HepG2 (cell line): ENCODE results near the gene PLD2. TPM values are rescaled to one million over a fixed set of nuclear protein-coding genes. Genes with fewer than 3 reads are reported as not detected.

Experiments
- CC2D1A ChIP-seq: sonication (generic); formaldehyde crosslinking; IDR thresholded peaks from 2 replicates; pipeline ENCODE4 v1.8.1; 2023; ENCODE audit warnings: mild to moderate bottlenecking, missing genetic modification reagents
- FOXC1 ChIP-seq: sonication (generic); formaldehyde crosslinking; IDR thresholded peaks from 2 replicates; pipeline ENCODE4 v1.8.0; 2022; ENCODE audit warnings: mild to moderate bottlenecking, missing genetic modification reagents, borderline replicate concordance
- IKZF1 ChIP-seq: fragments of 450-650 bp; IDR thresholded peaks from 2 replicates; pipeline ENCODE4 v1.7.1; 2016
- KDM5A ChIP-seq: fragments of 200-600 bp; sonication (generic); IDR thresholded peaks from 2 replicates; pipeline ENCODE4 v1.7.0; 2018; ENCODE audit warnings: antibody characterized with exemption, mild to moderate bottlenecking, low read length, borderline replicate concordance
- LCORL ChIP-seq, 2 experiments: fragments of 450-650 bp in 1 of 2; sonication (generic) in 1 of 2; formaldehyde crosslinking in 1 of 2; IDR thresholded peaks; 2 replicates each; pipeline versions ENCODE4 v1.5.0 to v1.6.1; 2017 to 2020; ENCODE audit warnings: antibody characterized with exemption in 1 of 2, missing genetic modification reagents in 1 of 2
- MAZ ChIP-seq, 2 experiments: sonication (generic) in 1 of 2; formaldehyde crosslinking in 1 of 2; IDR thresholded peaks; 2 replicates each; pipeline versions ENCODE4 v1.5.0 to v1.6.1; 2012 to 2020; ENCODE audit warnings: low read depth in 2 of 2, mild to moderate bottlenecking in 2 of 2, borderline replicate concordance in 1 of 2, improper control_type of control experiment in 1 of 2, low read length in 1 of 2, missing genetic modification reagents in 1 of 2, moderate library complexity in 1 of 2
- MTERF4 ChIP-seq: sonication (generic); formaldehyde crosslinking; IDR thresholded peaks from 2 replicates; pipeline ENCODE4 v1.8.0; 2023; ENCODE audit warnings: mild to moderate bottlenecking, missing genetic modification reagents
- PRDM10 ChIP-seq: sonication (generic); formaldehyde crosslinking; IDR thresholded peaks from 2 replicates; pipeline ENCODE4 v1.4.0; 2020; ENCODE audit warnings: low read depth, missing genetic modification reagents
- SIX4 ChIP-seq: sonication (generic); formaldehyde crosslinking; IDR thresholded peaks from 2 replicates; pipeline ENCODE4 v1.4.0; 2020; ENCODE audit warnings: missing genetic modification reagents
- ZBTB4 ChIP-seq: sonication (generic); formaldehyde crosslinking; IDR thresholded peaks from 2 replicates; pipeline ENCODE4 v1.4.0; 2020; ENCODE audit warnings: missing genetic modification reagents, mild to moderate bottlenecking, borderline replicate concordance
- ZNF205 ChIP-seq: IDR thresholded peaks from 2 replicates; pipeline ENCODE4 v1.6.1; 2018; ENCODE audit warnings: missing biosample characterization, missing genetic modification reagents
- ZNF326 ChIP-seq: sonication (generic); formaldehyde crosslinking; IDR thresholded peaks from 2 replicates; pipeline ENCODE4 v1.4.0; 2020; ENCODE audit warnings: missing genetic modification reagents, borderline replicate concordance
- ZNF616 ChIP-seq: sonication (generic); formaldehyde crosslinking; IDR thresholded peaks from 2 replicates; pipeline ENCODE4 v1.5.0; 2020; ENCODE audit warnings: low read depth, mild to moderate bottlenecking, missing genetic modification reagents
- ZNF672 ChIP-seq: sonication (generic); formaldehyde crosslinking; IDR thresholded peaks from 2 replicates; pipeline ENCODE4 v1.8.1; 2022; ENCODE audit warnings: missing genetic modification reagents
- polyA plus RNA-seq, 8 experiments: library from polyadenylated mRNA; depleted of rRNA in 3 of 8; stranded (reverse) in 7 of 8; unstranded in 1 of 8; fragments of >200 nt; fragmentation: Illumina TruSeq in 4 of 8; extraction: Trizol in 4 of 8; gene quantifications; 2 replicates each; pipeline versions ENCODE4 v1.2.1 to v1.2.3, GENCODE V29; 2011 to 2016; ENCODE audit warnings: low read depth in 4 of 8, missing spikeins in 1 of 8, mixed read lengths in 1 of 8; ENCODE audit not compliant: insufficient read depth in 1 of 8
- total RNA-seq, 5 experiments: library from RNA; depleted of rRNA; stranded (reverse); fragments of >200 nt; fragmentation: Illumina TruSeq; extraction: Trizol; gene quantifications; 2 replicates each; pipeline ENCODE4 v1.2.3, GENCODE V29; 2016; ENCODE audit warnings: low read depth in 1 of 5
- TF ChIP-seq, protein P1 (sequence below): sonication (generic); formaldehyde crosslinking; IDR thresholded peaks from 2 replicates; pipeline ENCODE4 v1.5.1; 2020; ENCODE audit warnings: missing genetic modification reagents, mild to moderate bottlenecking, borderline replicate concordance
- TF ChIP-seq, protein P2 (sequence below): sonication (generic); formaldehyde crosslinking; IDR thresholded peaks from 2 replicates; pipeline ENCODE4 v1.8.0; 2022; ENCODE audit warnings: missing genetic modification reagents, low read depth, mild to moderate bottlenecking, borderline replicate concordance

PLD2 gene
- total and polyA plus RNA-seq, 2 of the 13 experiments (the other 11 are each of a cell fraction or from before 2014, with no cell fraction given) = 13.4 to 29.7 TPM

GRCh38 chr17:4806777-4807604 lies at the start of gene PLD2 (continued):
- TF ChIP-seq, protein P1, sequence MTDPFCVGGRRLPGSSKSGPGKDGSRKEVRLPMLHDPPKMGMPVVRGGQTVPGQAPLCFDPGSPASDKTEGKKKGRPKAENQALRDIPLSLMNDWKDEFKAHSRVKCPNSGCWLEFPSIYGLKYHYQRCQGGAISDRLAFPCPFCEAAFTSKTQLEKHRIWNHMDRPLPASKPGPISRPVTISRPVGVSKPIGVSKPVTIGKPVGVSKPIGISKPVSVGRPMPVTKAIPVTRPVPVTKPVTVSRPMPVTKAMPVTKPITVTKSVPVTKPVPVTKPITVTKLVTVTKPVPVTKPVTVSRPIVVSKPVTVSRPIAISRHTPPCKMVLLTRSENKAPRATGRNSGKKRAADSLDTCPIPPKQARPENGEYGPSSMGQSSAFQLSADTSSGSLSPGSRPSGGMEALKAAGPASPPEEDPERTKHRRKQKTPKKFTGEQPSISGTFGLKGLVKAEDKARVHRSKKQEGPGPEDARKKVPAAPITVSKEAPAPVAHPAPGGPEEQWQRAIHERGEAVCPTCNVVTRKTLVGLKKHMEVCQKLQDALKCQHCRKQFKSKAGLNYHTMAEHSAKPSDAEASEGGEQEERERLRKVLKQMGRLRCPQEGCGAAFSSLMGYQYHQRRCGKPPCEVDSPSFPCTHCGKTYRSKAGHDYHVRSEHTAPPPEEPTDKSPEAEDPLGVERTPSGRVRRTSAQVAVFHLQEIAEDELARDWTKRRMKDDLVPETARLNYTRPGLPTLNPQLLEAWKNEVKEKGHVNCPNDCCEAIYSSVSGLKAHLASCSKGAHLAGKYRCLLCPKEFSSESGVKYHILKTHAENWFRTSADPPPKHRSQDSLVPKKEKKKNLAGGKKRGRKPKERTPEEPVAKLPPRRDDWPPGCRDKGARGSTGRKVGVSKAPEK (CRISPR knock-in tag) = no peak
- TF ChIP-seq ZBTB4 (CRISPR knock-in tag) (no peak), ZNF326 (no peak), LCORL (IDR thresholded peaks at IDR 0.05) (no peak), LCORL (CRISPR knock-in tag; IDR thresholded peaks at IDR 0.05) (no peak), SIX4 (CRISPR knock-in tag) (no peak), MTERF4 (CRISPR knock-in tag) (0 out of 2 replicates have a peak, but pooled peaks have one; percentile 63), FOXC1 (CRISPR knock-in tag) (no peak), ZNF205 (CRISPR knock-in tag) (no peak), IKZF1 (no peak), PRDM10 (CRISPR knock-in tag) (no peak), ZNF672 (CRISPR knock-in tag) (no peak), CC2D1A (CRISPR knock-in tag) (no peak), ZNF616 (CRISPR knock-in tag) (no peak), MAZ (IDR thresholded peaks at IDR 0.05; ENCODE audit: borderline replicate concordance, low read depth, low read length) (peak; percentile 56), MAZ (CRISPR knock-in tag; IDR thresholded peaks at IDR 0.05; ENCODE audit: low read depth) (peak; percentile 77), KDM5A (no peak; the same call in 1 of the 2 replicates)
- TF ChIP-seq, protein P2, sequence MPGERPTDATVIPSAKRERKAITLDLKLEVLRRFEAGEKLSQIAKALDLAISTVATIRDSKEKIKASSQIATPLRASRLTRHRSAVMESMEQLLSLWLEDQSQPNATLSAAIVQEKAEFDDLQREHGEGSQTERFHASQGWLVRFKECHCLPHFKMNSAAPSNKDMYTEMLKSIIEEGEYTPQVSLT (CRISPR knock-in tag) = no peak
